ENCODE data around the gene EMP2.
"Not testable (repeated sequence)": the region's sequence is repeated elsewhere in the genome, so short reads cannot be mapped to it uniquely, and the experiment has no call there.

EMP2 gene

DNA sequence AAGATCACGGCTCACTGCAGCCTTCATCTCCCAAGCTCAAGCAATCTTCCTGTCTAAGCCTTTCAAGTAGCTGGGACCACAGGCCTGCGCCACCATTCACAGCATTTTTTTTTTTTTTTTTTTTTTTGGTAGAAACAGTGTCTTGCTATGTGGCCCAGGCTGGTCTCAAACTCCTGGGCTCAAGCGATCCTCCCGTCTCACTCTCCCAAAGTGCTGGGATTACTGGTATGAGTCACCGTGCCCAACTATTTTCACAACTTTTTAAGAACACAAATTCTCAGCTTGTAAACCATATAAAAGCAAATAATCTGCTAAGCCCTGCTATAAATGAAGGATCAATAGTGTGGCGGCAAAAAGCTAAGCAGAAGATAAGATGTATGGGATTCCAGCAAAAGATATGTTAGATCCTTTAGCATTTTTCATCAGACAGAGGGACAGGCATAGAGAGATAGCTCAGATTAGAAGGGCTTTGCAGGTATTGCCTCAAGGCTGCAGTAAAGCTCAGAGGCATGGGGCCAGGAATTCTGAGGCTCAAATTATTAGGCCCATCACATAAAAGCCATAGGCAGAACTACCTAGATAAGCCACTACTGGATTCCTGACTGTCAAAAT lies 55.1 kb downstream of the EMP2 start:
- in situ Hi-C loops (cut with MboI; ENCODE audit: low sequenced_read_pairs): no loop called here

DNA sequence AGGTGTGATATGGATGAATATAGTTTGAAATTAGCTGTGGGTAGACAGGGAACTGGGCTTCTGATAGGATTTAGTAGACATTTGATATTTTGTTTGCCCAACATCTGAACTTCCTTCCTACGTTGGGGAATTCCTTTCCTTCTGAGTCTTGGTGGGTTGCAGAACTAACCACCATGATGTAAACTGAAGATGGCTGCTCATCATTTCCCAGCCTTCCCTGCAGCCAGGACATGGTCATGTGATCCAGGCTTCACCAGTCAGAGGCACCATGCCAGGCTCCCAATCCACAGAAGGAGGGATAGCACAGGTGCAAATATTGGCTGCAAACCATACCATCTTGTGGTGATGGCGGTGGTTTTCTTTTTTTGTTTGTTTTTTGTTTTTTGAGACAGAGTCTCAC lies 57.4 kb downstream of the EMP2 start:
- in situ Hi-C loops (cut with MboI; ENCODE audit: low sequenced_read_pairs): no loop called here

DNA sequence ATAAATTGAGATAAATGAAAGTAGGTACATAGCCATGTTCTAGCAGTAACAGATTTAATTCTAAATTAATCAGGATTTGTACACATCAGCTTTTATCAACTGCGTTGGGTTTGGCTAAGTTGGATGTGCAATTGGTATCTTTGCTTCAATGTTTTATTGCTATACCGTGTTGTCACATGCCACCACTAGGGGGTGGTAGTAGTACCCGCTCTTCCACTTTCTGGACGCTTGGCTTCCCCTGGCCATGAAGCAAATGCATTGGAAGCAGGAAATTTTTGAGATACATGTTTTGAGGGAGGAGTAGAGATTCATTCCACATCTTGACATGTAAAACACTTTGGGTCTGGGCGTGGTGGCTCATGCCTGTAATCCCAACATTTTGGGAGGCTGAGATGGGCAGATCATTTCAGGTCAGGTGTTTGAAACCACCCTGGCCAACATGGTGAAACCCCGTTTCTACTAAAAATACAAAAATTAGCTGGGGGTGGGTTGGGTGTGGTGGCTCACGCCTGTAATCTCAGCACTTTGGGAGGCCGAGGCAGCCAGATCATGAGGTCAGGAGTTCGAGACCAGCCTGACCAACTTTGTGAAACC lies 58.6 kb downstream of the EMP2 start:
- in situ Hi-C loops (cut with MboI; ENCODE audit: low sequenced_read_pairs): no loop called here

GRCh38 chr16:10520869-10521578 lies 59.4 kb downstream of the EMP2 start:
- in situ Hi-C loops (cut with MboI; ENCODE audit: low sequenced_read_pairs): no loop called here

DNA sequence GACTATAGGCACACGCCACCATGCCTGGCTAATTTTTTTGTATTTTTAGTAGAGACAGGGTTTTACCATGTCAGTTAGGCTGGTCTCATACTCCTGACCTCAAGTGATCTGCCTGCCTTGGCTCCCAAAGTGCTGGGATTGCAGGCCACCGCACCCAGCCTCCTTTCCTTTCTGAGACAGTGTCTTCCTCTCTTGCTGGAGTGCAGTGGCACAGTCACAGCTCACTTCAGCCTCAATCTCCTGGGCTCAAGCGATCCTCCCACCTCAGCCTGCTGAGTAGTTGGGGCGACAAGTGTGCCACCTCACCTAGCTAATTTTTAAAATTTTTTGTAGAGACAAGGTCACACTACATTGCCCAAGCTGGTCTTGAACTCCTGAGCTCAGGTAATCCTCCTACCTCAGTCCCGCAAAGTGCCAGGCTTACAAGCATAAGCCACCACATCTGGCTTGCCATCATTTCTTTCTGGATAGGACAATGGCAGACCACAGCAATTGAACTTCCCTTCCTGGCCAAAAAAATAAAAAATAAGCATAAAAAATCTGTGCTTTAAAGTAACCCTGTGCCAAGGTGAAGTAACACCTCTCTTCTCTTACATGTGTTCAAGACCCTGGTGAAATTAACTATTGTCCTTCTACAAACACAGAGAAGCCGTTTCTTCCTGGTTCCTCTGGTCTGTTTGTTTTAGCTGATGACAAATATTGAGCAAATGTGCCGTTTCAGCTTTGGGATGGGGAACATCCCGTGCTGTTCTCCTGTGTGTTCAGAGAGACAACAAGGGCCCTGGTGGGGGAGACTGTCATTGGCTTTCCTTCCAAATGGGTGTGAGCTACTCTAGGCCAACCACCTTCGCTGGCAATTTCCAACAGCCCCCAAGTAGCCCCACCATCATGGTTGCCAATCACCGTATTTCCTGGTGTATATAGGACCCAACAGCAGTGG lies 60.2 kb downstream of the EMP2 start:
- in situ Hi-C loops (cut with MboI; ENCODE audit: low sequenced_read_pairs): loop anchor here (10.0 kb wide), 4 partner anchors 205 to 395 kb away; no protein-coding TSS in a partner anchor

DNA sequence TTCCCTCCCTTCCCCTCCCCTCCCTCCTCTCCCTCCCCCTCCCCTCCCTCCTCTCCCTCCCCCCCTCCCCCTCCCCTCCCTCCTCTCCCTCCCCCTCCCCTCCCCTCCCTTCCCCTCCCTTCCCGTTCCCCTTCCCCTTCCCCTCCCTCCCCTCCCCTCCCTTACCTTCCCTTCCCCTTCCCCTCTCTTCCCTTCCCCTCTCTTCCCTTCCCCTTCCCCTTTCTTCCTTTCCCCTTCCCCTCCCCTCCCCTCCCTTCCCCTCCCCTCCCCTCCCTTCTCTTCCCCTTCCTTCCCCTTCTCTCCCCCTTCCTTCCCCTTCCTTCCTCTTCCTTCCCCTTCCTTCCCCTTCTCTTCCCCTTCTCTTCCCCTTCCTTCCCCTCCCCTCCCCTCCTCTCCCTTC lies 61.1 kb downstream of the EMP2 start:
- in situ Hi-C loops (cut with MboI; ENCODE audit: low sequenced_read_pairs): loop anchor here (10.0 kb wide), 4 partner anchors 204 to 396 kb away; no protein-coding TSS in a partner anchor

- in situ Hi-C loops (cut with MboI; ENCODE audit: low sequenced_read_pairs): loop anchor here (10.0 kb wide), 4 partner anchors 204 to 396 kb away; no protein-coding TSS in a partner anchor
These were observed 61.8 kb downstream of the EMP2 start for GRCh38 chr16:10518479-10519041.

DNA sequence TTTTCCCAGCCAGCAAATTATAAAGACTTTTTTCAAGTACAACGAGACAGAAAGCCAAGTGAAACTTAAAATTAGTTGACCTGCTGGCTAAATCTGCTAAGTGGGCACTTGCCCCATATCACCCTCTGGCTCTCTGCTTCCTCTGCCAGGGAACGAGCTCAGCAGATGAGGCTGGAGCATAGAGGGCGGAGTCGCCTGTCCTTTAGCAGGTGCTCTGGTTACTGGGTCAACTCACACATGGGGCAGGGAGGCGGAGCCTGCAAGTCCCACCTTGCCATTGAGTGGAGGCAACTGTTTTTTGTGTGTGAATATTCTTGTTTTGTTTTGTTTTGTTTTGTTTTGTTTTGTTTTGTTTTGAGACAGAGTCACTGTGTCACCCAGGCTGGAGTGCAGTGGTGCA lies 62.5 kb downstream of the EMP2 start:
- in situ Hi-C loops (cut with MboI; ENCODE audit: low sequenced_read_pairs): loop anchor here (10.0 kb wide), 4 partner anchors 203 to 397 kb away; no protein-coding TSS in a partner anchor

- in situ Hi-C loops (cut with MboI; ENCODE audit: low sequenced_read_pairs): loop anchor here (10.0 kb wide), 4 partner anchors 200 to 400 kb away; no protein-coding TSS in a partner anchor
These were observed 65.9 kb downstream of the EMP2 start for GRCh38 chr16:10514369-10515055.

DNA sequence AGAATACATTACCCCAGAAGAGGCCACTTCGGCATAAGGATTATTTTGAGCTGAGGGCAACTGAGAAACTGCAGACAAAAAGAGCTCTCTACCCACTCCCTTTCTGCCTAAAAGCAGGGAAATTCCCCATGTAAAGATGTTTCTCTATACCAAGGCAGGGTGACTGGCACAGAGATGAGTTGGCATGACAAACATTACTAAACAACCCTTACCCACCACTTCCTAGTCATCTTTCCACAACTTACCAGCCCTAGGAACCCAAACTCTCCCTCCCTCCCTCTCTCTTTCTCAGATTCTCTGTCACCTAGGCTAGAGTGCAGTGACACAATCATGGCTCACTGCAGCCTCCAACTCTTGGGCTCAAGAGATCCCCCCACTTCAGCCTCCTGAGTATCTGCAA lies 68.6 kb downstream of the EMP2 start:
- in situ Hi-C loops (cut with MboI; ENCODE audit: low sequenced_read_pairs): loop anchor here (10.0 kb wide), 4 partner anchors 197 to 403 kb away; no protein-coding TSS in a partner anchor

DNA sequence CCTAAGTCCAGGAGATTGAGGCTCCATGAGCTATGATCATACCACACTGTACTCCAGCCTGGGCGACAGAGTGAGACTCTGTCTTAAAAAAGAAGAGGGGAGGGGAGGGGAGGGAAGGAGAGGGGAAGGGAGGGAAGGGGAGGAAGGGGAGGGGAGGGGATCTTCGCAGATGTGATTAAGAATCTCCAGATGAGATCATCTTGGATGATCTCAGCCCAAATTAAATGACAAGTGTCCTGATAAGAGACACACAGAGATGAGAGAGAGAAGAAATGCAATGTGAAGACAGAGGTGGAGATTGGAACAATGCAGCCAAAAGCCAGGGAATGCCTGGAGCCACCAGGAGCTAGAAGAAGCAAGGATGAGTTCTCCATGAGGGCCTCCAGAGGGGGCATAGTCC lies 70.1 kb downstream of the EMP2 start:
- in situ Hi-C loops (cut with MboI; ENCODE audit: low sequenced_read_pairs): loop anchor here (10.0 kb wide), 4 partner anchors 195 to 405 kb away; no protein-coding TSS in a partner anchor

- in situ Hi-C loops (cut with MboI; ENCODE audit: low sequenced_read_pairs): loop anchor here (10.0 kb wide), 4 partner anchors 195 to 405 kb away; no protein-coding TSS in a partner anchor
These were observed 70.8 kb downstream of the EMP2 start for GRCh38 chr16:10509534-10510025.

- in situ Hi-C loops (cut with MboI; ENCODE audit: low sequenced_read_pairs): not testable (repeated sequence)
These were observed 75.1 kb downstream of the EMP2 start for GRCh38 chr16:10505286-10505685.

GRCh38 chr16:10504404-10504885 lies 76.0 kb downstream of the EMP2 start:
- in situ Hi-C loops (cut with MboI; ENCODE audit: low sequenced_read_pairs): no loop called here

DNA sequence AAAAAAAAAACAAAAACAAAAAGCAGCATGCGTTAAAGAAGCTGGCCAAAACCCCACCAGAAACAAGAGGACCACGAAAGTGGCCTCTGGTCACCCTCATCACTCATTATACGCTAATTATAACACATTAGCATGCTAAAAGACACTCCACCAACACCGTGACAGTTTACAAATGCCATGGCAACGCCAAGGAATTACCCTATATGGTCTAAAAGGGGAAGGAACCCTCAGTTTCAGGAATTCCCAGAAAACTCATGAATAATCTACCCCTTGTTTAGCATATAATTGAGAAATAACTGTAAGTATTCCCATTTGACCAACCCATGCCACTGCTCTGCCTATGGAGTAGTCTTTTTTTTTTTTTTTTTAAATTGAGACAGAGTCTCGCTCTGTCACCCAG lies 77.6 kb downstream of the EMP2 start:
- in situ Hi-C loops (cut with MboI; ENCODE audit: low sequenced_read_pairs): no loop called here

- in situ Hi-C loops (cut with MboI; ENCODE audit: low sequenced_read_pairs): no loop called here
These were observed 79.3 kb downstream of the EMP2 start for GRCh38 chr16:10501016-10501607.

GRCh38 chr16:10500582-10500981 lies 79.8 kb downstream of the EMP2 start:
- in situ Hi-C loops (cut with MboI; ENCODE audit: low sequenced_read_pairs): no loop called here

DNA sequence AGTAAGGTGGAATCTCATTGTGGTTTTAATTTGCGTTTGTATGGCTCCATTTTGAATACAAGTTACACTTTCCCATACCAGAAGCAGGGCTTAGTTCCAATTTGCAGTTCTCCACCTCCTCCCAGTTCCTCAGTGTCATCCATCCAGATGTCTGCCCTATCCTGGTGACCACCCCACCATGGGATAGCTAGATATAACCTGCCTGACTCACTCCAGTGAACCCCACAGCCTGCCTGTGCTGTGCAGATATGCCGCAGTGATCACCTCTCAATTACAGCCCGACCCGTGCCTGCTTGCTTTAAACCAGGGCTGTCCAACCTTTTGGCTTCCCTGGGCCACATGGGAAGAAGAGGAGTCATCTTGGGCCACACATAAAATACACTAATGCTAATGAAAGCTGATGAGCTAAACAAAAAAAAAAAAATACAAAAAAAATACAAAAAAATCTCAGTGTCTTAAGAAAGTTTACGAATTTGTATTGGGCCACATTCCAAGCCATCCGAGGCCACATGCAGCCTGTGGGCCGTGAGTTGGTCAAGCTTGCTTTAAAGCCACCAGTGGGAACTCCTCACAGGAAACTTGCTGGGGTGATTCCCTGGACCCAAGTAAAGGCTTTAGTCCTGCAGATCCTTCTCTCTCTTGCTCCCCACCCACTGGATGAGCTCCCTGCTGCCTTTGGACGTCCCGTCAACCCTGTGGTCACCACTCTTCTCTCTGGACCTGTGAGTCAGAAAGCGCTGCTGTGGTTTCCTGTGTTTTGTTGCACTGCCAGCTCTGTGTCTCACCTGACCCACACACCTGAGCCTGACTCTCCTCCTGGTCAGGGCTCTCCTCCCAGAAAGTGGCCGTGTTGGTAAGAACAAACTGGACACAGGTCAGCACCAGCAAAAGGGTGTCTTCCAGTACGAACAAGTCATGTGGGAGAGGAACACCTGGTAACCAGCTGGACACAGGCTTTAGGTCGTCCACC lies 83.0 kb downstream of the EMP2 start:
- in situ Hi-C loops (cut with MboI; ENCODE audit: low sequenced_read_pairs): no loop called here
